CD4-positive, alpha-beta T cell treated with Interleukin-12 subunit alpha and Interleukin-12 subunit beta, for 1 hour (primary cell): ENCODE results near the gene MPO.

Experiments used
- DNase-seq: peaks from one replicate; pipeline ENCODE4 v3.0.0-alpha.2; 2020

The MPO gene

GRCh38 chr17:58280480-58281217, at the start of gene MPO:
MPO (minus strand) TSS chr17:58280935; CDS start chr17:58280758, 177 bp downstream.
- DNase-seq = no peak

- peak; percentile 69 for DNase-seq
Observed at GRCh38 chr17:58329810-58330537, 49.2 kb upstream of the MPO start.

GRCh38 chr17:58329035-58329809, 48.5 kb upstream of the MPO start:
- DNase-seq = peak; percentile 85

GRCh38 chr17:58328195-58329034, 47.7 kb upstream of the MPO start, which contains the start of gene TSPOAP1:
TSPOAP1 (minus strand) TSS chr17:58328795; CDS start chr17:58327920, 875 bp downstream.
- peak; percentile 86 for DNase-seq

- DNase-seq = no peak
Observed at GRCh38 chr17:58327363-58328194, 46.8 kb upstream of the MPO start.

GRCh38 chr17:58326609-58327362, 46.1 kb upstream of the MPO start:
- no peak for DNase-seq

- DNase-seq = no peak
Observed at GRCh38 chr17:58325976-58326468, 45.3 kb upstream of the MPO start.

GRCh38 chr17:58325289-58325726, 44.6 kb upstream of the MPO start:
- no peak for DNase-seq

- no peak for DNase-seq
Observed at GRCh38 chr17:58324409-58325288, 43.9 kb upstream of the MPO start.

GRCh38 chr17:58324056-58324408, 43.3 kb upstream of the MPO start:
- no peak for DNase-seq

GRCh38 chr17:58323366-58324055, 42.8 kb upstream of the MPO start:
- no peak for DNase-seq

- no peak for DNase-seq
Observed at GRCh38 chr17:58322581-58323185, 41.9 kb upstream of the MPO start.

- no peak for DNase-seq
Observed at GRCh38 chr17:58321571-58322525, 41.1 kb upstream of the MPO start.

- no peak for DNase-seq
Observed at GRCh38 chr17:58320570-58321323, 40.0 kb upstream of the MPO start.

- DNase-seq = no peak
Observed at GRCh38 chr17:58320163-58320558, 39.4 kb upstream of the MPO start.
